Right lung (tissue), 10 donors: ENCODE results near the gene ZNF485. TPM values are rescaled to one million over a fixed set of nuclear protein-coding genes. Genes with fewer than 3 reads are reported as not detected.
A peak's percentile ranks its signal among the peaks of the same experiment; 100 is the strongest.
"Not testable (repeated sequence)": the region's sequence is repeated elsewhere in the genome, so short reads cannot be mapped to it uniquely, and the experiment has no call there.

ENCODE experiments used
- DNase-seq, 2 donors: peaks; one replicate each; pipeline ENCODE4 v3.0.0-alpha.2; 2013
- long read RNA-seq, 8 donors: transcript quantifications; one replicate each; lab custom pipeline, GENCODE V29; 2026
- polyA plus RNA-seq, 5 donors: library from polyadenylated mRNA; unstranded; fragments of 120-200 nt; gene quantifications; one replicate each; pipeline versions ENCODE4 v1.2.1 to v1.2.3, GENCODE V29; 2013; ENCODE audit warnings: inconsistent platforms in 1 of 5, low replicate concordance in 1 of 5; ENCODE audit not compliant: insufficient read length in 5 of 5, insufficient read depth in 1 of 5

Gene ZNF485
- polyA plus RNA-seq, result 1 to 10 TPM; 3.8 to 5.9 (median 5.9) TPM
- long read RNA-seq, donor 1, partial matches to known transcripts, result 0 of 1 reads
- long read RNA-seq, donor 1, other reads (novel, unspliced or antisense), result 0 of 1 reads
- long read RNA-seq, donor 2, result 0 reads
- long read RNA-seq, donor 3, result 0 reads
- long read RNA-seq, donor 4, result 0 reads
- long read RNA-seq, donor 5, partial matches to known transcripts, result 0 of 2 reads
- long read RNA-seq, donor 5, other reads (novel, unspliced or antisense), result 0 of 2 reads
- long read RNA-seq, donor 6, result 0 reads
- long read RNA-seq, donor 7, result 0 reads
- long read RNA-seq, donor 8, partial matches to known transcripts, result 0 of 1 reads
- long read RNA-seq, donor 8, other reads (novel, unspliced or antisense), result 0 of 1 reads

GRCh38 chr10:43606323-43607198, at the start of gene ZNF485:
Gene ZNF485, plus strand, starts transcription at chr10:43606438. Its CDS starts 613 bp downstream, at chr10:43607051.
- peak; percentile 42 to 62 for DNase-seq

GRCh38 chr10:43557214-43557613, 49.0 kb upstream of the ZNF485 start:
- no peak for DNase-seq

DNA sequence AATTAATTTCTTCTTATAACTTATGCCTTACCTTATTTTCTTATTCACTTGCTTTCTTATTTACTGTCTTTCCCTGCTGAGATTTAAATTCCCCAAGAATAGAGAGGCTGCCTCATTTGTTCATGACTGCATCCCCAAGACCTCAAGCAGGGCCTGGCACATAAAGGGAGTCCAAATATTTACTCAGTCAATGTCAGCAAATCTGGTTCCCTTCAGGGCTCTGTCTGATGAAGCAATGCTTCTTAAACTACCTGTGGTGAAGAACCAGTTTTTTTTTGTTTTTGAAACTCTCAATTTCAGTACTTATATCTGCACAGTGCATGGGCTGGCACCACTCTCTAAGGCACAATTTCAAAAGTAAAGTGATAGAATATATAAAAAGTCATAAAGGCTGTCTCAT, 36.6 kb upstream of the ZNF485 start:
- no peak for DNase-seq

- no peak for DNase-seq
These were observed 35.3 kb upstream of the ZNF485 start for GRCh38 chr10:43570971-43571370.

GRCh38 chr10:43573250-43574000, 32.8 kb upstream of the ZNF485 start:
- no peak for DNase-seq

- peak; percentile 87 for DNase-seq
These were observed 32.0 kb upstream of the ZNF485 start, which contains the start of gene ZNF239 for GRCh38 chr10:43574001-43574892. Gene ZNF239, minus strand, starts transcription at chr10:43574616. Its CDS starts 16,537 bp downstream, at chr10:43558079.

DNA sequence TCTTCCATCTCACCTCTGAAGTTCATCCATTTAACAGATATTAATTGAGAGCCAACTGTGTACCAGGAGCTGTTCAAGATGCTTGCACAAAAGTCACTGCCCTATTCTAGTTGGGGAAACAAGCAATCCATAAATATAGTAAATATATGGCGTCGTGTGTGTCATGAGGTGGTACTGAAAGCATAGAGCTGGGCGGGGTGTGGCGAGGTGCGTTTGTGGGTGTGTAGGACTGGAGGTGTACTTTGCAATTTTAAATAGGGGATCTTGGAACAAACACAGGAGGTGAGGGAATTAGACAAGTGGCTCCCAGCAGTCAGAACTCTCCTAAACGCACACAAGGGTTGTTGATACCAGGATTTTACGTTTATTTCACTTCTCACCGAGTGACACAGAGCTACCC, 31.3 kb upstream of the ZNF485 start:
- no peak for DNase-seq

DNA sequence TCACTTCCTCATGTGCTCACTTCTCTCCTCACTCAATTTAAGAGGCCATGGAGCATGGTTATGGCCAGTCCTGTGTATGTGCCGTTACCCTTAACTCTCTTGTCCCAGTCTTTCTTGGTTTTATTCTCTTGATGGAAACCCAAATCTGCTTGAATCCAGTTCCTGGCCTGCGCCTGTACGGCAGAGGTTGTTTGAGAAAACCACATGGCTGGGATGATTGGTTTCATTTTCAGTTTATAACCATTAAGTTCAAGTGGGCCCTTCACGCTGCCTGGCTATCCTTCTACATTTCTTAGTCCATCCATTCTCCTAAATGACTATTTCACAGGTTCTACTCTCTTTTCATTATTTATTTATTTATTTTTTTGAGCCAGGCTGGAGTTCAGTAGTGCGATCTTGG, 30.2 kb upstream of the ZNF485 start:
- no peak for DNase-seq

DNA sequence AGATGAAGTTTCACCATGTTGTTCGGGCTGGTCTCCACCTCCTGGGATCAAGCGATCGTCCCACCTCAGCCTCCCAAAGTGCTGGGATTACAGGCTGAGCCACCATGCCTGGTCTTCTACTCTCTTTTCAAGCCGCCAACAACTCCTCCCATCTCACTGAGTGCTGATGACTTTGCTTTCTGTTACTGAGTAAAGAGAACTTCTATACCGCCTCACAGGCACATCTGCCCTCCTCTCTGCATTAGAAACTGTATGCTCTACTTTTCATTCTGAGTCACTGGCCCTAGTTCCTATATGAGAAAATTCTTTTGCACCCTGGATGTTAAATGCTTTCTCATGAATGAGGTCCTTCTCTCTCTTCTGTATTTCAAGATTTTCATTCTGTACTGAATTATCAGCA, 29.7 kb upstream of the ZNF485 start:
- DNase-seq, result no peak

DNA sequence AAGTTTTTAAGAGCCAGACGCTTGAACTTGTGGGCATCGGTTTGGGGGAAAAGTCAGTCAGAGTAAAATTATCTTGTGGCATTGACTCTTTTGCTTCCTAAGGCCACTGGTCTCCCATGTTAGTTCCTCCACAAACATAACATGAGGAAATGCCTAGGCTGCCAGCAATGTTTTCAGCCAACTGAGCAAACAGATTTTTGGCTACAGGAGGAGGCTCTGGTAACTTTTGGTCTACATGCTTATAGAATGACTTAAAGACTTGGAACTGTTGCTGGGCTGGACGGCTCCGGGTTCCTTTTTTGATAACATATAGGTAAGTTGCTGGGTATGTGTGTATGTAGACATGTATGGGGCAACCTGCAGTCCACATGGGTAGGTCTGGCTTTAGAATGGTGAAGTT, 22.2 kb upstream of the ZNF485 start:
- no peak for DNase-seq

GRCh38 chr10:43585046-43585445, 21.2 kb upstream of the ZNF485 start:
- no peak for DNase-seq

DNA sequence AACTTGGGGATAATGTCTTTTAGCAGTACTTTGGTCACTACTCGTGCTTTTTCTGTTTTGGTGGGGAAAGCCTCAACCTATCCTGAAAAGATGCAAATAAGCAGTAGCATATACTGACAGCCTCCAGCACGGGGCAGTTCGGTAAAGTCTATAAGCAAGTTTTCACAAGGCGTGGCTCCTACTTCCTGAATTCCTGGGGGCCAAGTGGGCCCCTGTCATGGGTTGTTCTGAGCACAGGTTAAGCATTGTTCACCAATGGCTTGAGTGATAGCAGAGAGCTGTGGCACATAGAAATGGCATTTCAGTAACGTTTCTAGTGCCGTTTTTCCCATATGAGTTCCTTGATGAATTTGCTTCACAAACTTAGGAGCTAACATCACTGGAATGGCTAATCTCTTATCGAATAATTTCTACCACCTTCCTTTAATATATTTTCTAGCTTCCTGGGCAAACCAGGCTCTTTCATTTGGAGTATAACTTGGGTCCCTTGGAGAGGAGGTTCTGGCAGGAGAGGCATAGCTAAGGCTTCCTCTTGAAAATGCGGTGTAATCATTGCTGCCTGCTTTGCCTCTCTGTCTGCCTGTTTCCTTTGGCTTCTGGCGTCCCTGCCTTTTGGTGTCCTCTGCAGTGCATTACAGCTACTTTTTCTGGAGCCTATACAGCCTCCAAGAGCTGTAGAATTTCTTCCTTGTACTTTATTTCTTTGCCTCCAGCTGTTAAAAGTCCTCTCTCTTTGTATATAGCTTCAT, 20.1 kb upstream of the ZNF485 start:
- no peak for DNase-seq

- not testable (repeated sequence) for DNase-seq
These were observed 19.5 kb upstream of the ZNF485 start for GRCh38 chr10:43586730-43587115.

GRCh38 chr10:43591303-43591904, 14.8 kb upstream of the ZNF485 start:
- no peak for DNase-seq

GRCh38 chr10:43594944-43595589, 11.2 kb upstream of the ZNF485 start:
- no peak for DNase-seq

GRCh38 chr10:43595739-43596298, 10.4 kb upstream of the ZNF485 start:
- no peak for DNase-seq

DNA sequence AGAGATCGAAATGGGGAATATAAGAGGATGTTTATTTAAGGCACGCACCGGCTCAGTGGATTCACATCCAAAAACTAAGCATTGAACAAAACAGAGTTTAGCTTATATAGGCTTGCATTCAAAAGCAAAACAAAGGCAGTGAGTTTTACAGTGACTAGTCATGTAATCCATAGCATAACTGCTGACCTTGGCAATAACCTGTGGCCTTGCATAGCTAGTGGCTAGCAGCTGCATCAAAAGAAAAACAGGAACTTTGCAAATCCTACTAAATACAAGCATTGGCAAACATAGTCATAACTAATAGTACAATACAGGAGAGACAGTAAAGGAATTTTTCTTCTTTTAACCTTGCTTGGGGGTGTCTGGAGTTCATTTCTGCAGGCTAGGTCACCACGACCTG, 9.7 kb upstream of the ZNF485 start:
- DNase-seq, result no peak

DNA sequence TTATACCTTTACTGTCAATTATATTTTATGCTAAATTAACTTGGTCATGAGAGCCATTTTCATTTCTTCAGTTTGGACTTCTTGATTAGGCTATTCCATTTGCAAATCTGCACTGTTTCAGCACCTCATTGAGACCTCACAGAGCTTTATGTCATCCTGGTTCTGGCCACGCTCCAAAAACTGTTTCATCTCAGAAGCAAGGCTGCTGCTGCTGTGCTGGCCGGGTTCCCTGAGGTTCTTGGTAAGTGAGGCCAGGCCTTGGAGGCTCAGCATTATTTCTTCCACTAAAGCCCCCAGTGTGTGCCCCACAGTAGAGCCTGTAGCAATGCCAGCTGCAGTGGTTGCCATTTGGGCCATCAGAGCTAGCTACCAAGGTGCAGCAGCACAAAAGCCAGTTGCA, 7.8 kb upstream of the ZNF485 start:
- DNase-seq, result peak; percentile 59 to 63

- no peak for DNase-seq
These were observed 6.9 kb upstream of the ZNF485 start for GRCh38 chr10:43599333-43599732.
